IMR-90 (cell line): Measurements from ENCODE around the gene THADA. TPM values are rescaled to one million over a fixed set of nuclear protein-coding genes. Genes with fewer than 3 reads are reported as not detected.

Experiments used
- ATAC-seq: fragments of 200-7000 bp; cut with Tn5 transposase; 2 replicates; pipeline ENCODE4 v1.9.1; 2020; ENCODE audit warnings: low read depth, mild to moderate bottlenecking, moderate library complexity
- BruUV-seq: library from RNA; stranded (reverse); fragments of 400-500 nt; replicated peaks from 2 replicates; lab custom pipeline; 2021; lab: Mats Ljungman, UMichigan
- CTCF ChIA-PET: fragments of 300-600 bp; formaldehyde crosslinking; extraction: SDS; loops from one replicate; lab custom pipeline; 2021; ENCODE audit warnings: antibody characterized with exemption; lab: Yijun Ruan, JAX
- POLR2A ChIA-PET: fragments of 300-600 bp; sonication (Branson Sonifier 250); formaldehyde crosslinking; loops from one replicate; lab custom pipeline; 2022; ENCODE audit warnings: antibody characterized with exemption; ENCODE audit not compliant: unreplicated experiment; lab: Charles Lee
- DNase-seq: peaks from one replicate; pipeline ENCODE4 v3.0.0; 2013
- H2AFZ ChIP-seq: replicated peaks from 2 replicates; pipeline ENCODE3; 2013; ENCODE audit warnings: low read length, mild to moderate bottlenecking; ENCODE audit not compliant: poor library complexity
- H2AK5ac ChIP-seq: 2 replicates; pipeline ENCODE4 v1.6.1; 2013; ENCODE audit warnings: low read depth, low read length, inconsistent platforms
- H2AK9ac ChIP-seq: replicated peaks from 2 replicates; pipeline ENCODE3; 2013; ENCODE audit warnings: mild to moderate bottlenecking, low read depth, low read length, moderate library complexity; ENCODE audit not compliant: poor library complexity
- H2BK120ac ChIP-seq: 2 replicates; pipeline ENCODE4 v1.6.1; 2013; ENCODE audit warnings: low read depth, low read length, inconsistent platforms
- H2BK15ac ChIP-seq: 3 replicates; pipeline ENCODE4 v1.6.1; 2013; ENCODE audit warnings: low read depth, low read length, inconsistent platforms
- H2BK20ac ChIP-seq: 2 replicates; pipeline ENCODE4 v1.6.1; 2013; ENCODE audit warnings: low read depth, mild to moderate bottlenecking, inconsistent platforms, low read length, moderate library complexity
- H2BK5ac ChIP-seq: 2 replicates; pipeline ENCODE4 v1.6.1; 2013; ENCODE audit warnings: mild to moderate bottlenecking, low read depth, low read length, inconsistent platforms; ENCODE audit not compliant: poor library complexity, severe bottlenecking
- H3K14ac ChIP-seq: replicated peaks from 2 replicates; pipeline ENCODE4 v1.6.1; 2013; ENCODE audit warnings: low read depth, low read length, inconsistent platforms
- H3K18ac ChIP-seq: 2 replicates; pipeline ENCODE4 v1.6.1; 2013; ENCODE audit warnings: low read depth, low read length, control low read depth
- H3K23ac ChIP-seq: 2 replicates; pipeline ENCODE4 v1.6.1; 2013; ENCODE audit warnings: low read depth, low read length, inconsistent platforms
- H3K27ac ChIP-seq: 2 replicates; pipeline ENCODE4 v1.5.1; 2013; ENCODE audit warnings: mild to moderate bottlenecking, control low read depth, low read length; ENCODE audit not compliant: insufficient read depth
- H3K27me3 ChIP-seq: 2 replicates; pipeline ENCODE4 v1.6.1; 2013; ENCODE audit warnings: low read length; ENCODE audit not compliant: control insufficient read depth, insufficient read depth
- H3K36me3 ChIP-seq: 2 replicates; pipeline ENCODE4 v1.6.1; 2013; ENCODE audit warnings: low read length, mixed read lengths; ENCODE audit not compliant: control insufficient read depth, insufficient read depth
- H3K4ac ChIP-seq: 2 replicates; pipeline ENCODE4 v1.6.1; 2013; ENCODE audit warnings: low read depth, low read length, inconsistent platforms
- H3K4me1 ChIP-seq: 2 replicates; pipeline ENCODE4 v1.6.1; 2013; ENCODE audit warnings: low read length, mixed read lengths; ENCODE audit not compliant: control insufficient read depth, insufficient read depth
- H3K4me2 ChIP-seq: 2 replicates; pipeline ENCODE4 v1.6.1; 2013; ENCODE audit warnings: low read depth, mild to moderate bottlenecking, control low read depth, low read length, moderate library complexity
- H3K4me3 ChIP-seq: 2 replicates; pipeline ENCODE4 v1.5.1; 2013; ENCODE audit warnings: low read depth, mild to moderate bottlenecking, control low read depth, low read length, moderate library complexity; ENCODE audit not compliant: insufficient read depth
- H3K56ac ChIP-seq: 2 replicates; pipeline ENCODE4 v1.6.1; 2013; ENCODE audit warnings: low read length, inconsistent platforms; ENCODE audit not compliant: insufficient read depth; ENCODE audit errors: extremely low read depth
- H3K79me1 ChIP-seq, 2 experiments: 2 replicates each; pipeline ENCODE4 v1.6.1; 2013; ENCODE audit warnings: low read length in 2 of 2, inconsistent platforms in 1 of 2, low read depth in 1 of 2
- H3K9ac ChIP-seq: 2 replicates; pipeline ENCODE4 v1.6.1; 2013; ENCODE audit warnings: low read depth, low read length, control low read depth
- H3K9me1 ChIP-seq: 2 replicates; pipeline ENCODE4 v1.6.1; 2013; ENCODE audit warnings: low read length, inconsistent platforms; ENCODE audit not compliant: insufficient read depth
- H3K9me3 ChIP-seq: 2 replicates; pipeline ENCODE4 v1.6.1; 2013; ENCODE audit warnings: low read length; ENCODE audit not compliant: control insufficient read depth, insufficient read depth
- H4K20me1 ChIP-seq: 2 replicates; pipeline ENCODE4 v1.6.1; 2013; ENCODE audit warnings: low read length, inconsistent platforms; ENCODE audit not compliant: insufficient read depth
- H4K5ac ChIP-seq: 2 replicates; pipeline ENCODE4 v1.6.1; 2013; ENCODE audit warnings: mild to moderate bottlenecking, low read depth, low read length, control low read depth
- H4K8ac ChIP-seq, 2 experiments: 2 replicates each; pipeline ENCODE4 v1.6.1; 2013; ENCODE audit warnings: low read depth in 2 of 2, low read length in 2 of 2, control low read depth in 1 of 2, inconsistent platforms in 1 of 2
- H4K91ac ChIP-seq: 2 replicates; pipeline ENCODE4 v1.6.1; 2013; ENCODE audit warnings: low read depth, low read length, inconsistent platforms; ENCODE audit not compliant: insufficient read depth
- BHLHE40 ChIP-seq: fragments of 150-350 bp; IDR thresholded peaks from 2 replicates; pipeline ENCODE4 v1.6.1; 2016; ENCODE audit warnings: mild to moderate bottlenecking, low read depth, low read length
- CEBPB ChIP-seq: IDR thresholded peaks from 2 replicates; pipeline ENCODE4 v1.6.1; 2012; ENCODE audit warnings: low read depth, low read length, improper control_type of control experiment
- ELK1 ChIP-seq: fragments of 150-350 bp; IDR thresholded peaks from 2 replicates; pipeline ENCODE4 v1.6.1; 2016; ENCODE audit warnings: low read depth, mild to moderate bottlenecking, low read length, moderate library complexity, borderline replicate concordance
- FOS ChIP-seq: fragments of 150-350 bp; IDR thresholded peaks from 2 replicates; pipeline ENCODE4 v1.6.1; 2016; ENCODE audit warnings: low read depth, low read length
- MAZ ChIP-seq: IDR thresholded peaks from 2 replicates; pipeline ENCODE4 v1.6.1; 2012; ENCODE audit warnings: low read depth, mild to moderate bottlenecking, low read length, improper control_type of control experiment, moderate library complexity, borderline replicate concordance
- NFE2L2 ChIP-seq: fragments of 150-350 bp; IDR thresholded peaks from 2 replicates; pipeline ENCODE4 v1.6.1; 2016; ENCODE audit warnings: low read depth, mild to moderate bottlenecking, low read length
- POLR2A ChIP-seq: IDR thresholded peaks from 2 replicates; pipeline ENCODE4 v1.6.1; 2012; ENCODE audit warnings: mild to moderate bottlenecking, low read depth, low read length
- WGBS, 2 experiments: methylation state at CpG; one replicate each; pipeline versions ENCODE4 v1.1.5 to v1.1.7; 2013; ENCODE audit warnings: missing lambda C conversion rate in 2 of 2; ENCODE audit not compliant: insufficient read length in 1 of 2; ENCODE audit errors: extremely low coverage in 2 of 2; 5-methylcytosine and 5-hydroxymethylcytosine counted together
- dilution Hi-C: fragments of 300-500 bp; cut with HindIII; formaldehyde crosslinking; loops from one replicate; pipeline ENCODE4 v1.14.3; 2018; ENCODE audit warnings: low sequenced_read_pairs; ENCODE audit not compliant: unreplicated experiment
- in situ Hi-C: fragments of 300-500 bp; cut with MboI; formaldehyde crosslinking; loops from 3 replicates; pipeline ENCODE4 v1.14.3; 2019; ENCODE audit warnings: low sequenced_read_pairs, inconsistent platforms, mixed read lengths
- intact Hi-C: fragments of 100-400 bp; cut with micrococcal nuclease; formaldehyde crosslinking; loops from 2 replicates; pipeline ENCODE4 v1.10.0; 2022
- polyA plus RNA-seq, 3 experiments: library from polyadenylated mRNA; depleted of rRNA; stranded (reverse); fragments of >200 nt; gene quantifications; 2 replicates each; pipeline ENCODE4 v1.2.3, GENCODE V29; 2012; ENCODE audit warnings: low replicate concordance in 1 of 3
- total RNA-seq: library from RNA; depleted of rRNA; stranded (reverse); fragments of >200 nt; gene quantifications from 2 replicates; pipeline ENCODE4 v1.2.3, GENCODE V29; 2012
- TF ChIP-seq, protein P1 (sequence below): conservative IDR thresholded peaks from 2 replicates; pipeline ENCODE4 v1.5.1; 2012; ENCODE audit warnings: mild to moderate bottlenecking, low read depth, low read length, improper control_type of control experiment

The THADA gene
- total and polyA plus RNA-seq, 2 of the 4 experiments (the other 2 are of a cell fraction): 10.5 to 21.3 TPM

DNA sequence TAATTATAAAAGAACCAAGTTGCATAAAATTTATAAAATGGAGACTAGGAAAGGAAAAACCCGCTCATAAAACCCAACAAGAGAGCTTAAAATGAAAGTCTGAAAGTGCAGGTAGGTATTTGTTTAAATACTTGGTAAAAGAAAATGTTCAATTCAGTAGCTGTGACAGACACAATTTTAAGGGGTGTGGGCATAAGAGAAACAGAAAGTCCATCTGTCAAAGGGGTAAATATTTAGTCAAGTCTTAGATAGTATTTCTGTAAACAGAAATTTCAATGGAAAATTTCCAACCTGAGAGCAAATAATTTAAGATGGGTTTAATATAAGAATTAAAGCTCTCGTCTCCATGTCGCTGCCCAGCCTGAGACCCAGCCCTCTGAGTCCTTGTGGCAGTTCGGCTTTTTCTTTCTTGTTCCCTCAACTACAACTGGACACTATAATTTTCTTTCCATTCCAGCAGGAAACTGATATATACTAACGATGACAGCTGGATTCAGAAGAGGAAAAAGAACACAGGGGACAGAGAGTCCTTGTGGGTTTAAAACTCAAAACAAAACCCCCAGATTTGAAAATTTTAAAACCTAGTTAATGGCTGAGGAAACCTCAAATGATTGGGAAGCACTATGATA lies 281.4 kb downstream of the THADA start:
- H4K8ac ChIP-seq: no peak overlapping the region
- H2BK20ac ChIP-seq: no peak overlapping the region
- H3K27me3 ChIP-seq: 0 out of 2 replicates have a peak, but pooled peaks cover 2% of the 10 kb centered on the region
- no peak for ATAC-seq
- POLR2A ChIA-PET: no interaction called here
- no peaks in the 10 kb centered on the region for H3K36me3 ChIP-seq
- no peak overlapping the region for H4K91ac ChIP-seq
- no peak overlapping the region for H2BK15ac ChIP-seq
- no peak overlapping the region for H2AK9ac ChIP-seq
- H3K9me3 ChIP-seq: no peaks in the 10 kb centered on the region
- in situ Hi-C loops: no loop called here
- H3K18ac ChIP-seq: no peak overlapping the region
- H3K9ac ChIP-seq: no peak overlapping the region
- no peak overlapping the region for H4K5ac ChIP-seq
- no peak overlapping the region for H3K27ac ChIP-seq
- no peak overlapping the region for H2AFZ ChIP-seq
- CTCF ChIA-PET: no interaction called here
- no peak overlapping the region for H2AK5ac ChIP-seq
- peaks cover 8% of the 10 kb centered on the region; the same call in 1 of the 2 replicates for H4K20me1 ChIP-seq
- H3K23ac ChIP-seq: no peak overlapping the region
- no peak overlapping the region for H2BK120ac ChIP-seq
- H3K56ac ChIP-seq: no peak overlapping the region
- no peak overlapping the region for H3K4me2 ChIP-seq
- intact Hi-C loops: no loop called here
- H3K79me1 ChIP-seq: no peaks in the 10 kb centered on the region
- H3K4me1 ChIP-seq: peaks cover 13% of the 10 kb centered on the region
- no peak overlapping the region for H2BK5ac ChIP-seq
- no peak for DNase-seq
- no peak overlapping the region for H3K4me3 ChIP-seq
- no TSS peak for BruUV-seq
- no peak overlapping the region for H3K4ac ChIP-seq
- TF ChIP-seq, protein P1, sequence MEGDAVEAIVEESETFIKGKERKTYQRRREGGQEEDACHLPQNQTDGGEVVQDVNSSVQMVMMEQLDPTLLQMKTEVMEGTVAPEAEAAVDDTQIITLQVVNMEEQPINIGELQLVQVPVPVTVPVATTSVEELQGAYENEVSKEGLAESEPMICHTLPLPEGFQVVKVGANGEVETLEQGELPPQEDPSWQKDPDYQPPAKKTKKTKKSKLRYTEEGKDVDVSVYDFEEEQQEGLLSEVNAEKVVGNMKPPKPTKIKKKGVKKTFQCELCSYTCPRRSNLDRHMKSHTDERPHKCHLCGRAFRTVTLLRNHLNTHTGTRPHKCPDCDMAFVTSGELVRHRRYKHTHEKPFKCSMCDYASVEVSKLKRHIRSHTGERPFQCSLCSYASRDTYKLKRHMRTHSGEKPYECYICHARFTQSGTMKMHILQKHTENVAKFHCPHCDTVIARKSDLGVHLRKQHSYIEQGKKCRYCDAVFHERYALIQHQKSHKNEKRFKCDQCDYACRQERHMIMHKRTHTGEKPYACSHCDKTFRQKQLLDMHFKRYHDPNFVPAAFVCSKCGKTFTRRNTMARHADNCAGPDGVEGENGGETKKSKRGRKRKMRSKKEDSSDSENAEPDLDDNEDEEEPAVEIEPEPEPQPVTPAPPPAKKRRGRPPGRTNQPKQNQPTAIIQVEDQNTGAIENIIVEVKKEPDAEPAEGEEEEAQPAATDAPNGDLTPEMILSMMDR: no peak
- TF ChIP-seq BHLHE40 (no peak), ELK1 (no peak), POLR2A (no peak), NFE2L2 (no peak), MAZ (no peak), CEBPB (no peak), FOS (no peak)
- WGBS, 2 experiments: no CpG with 5 or more reads among the region's 5 CpGs
- peaks cover 4% of the 10 kb centered on the region; the same call in 1 of the 2 replicates for H3K9me1 ChIP-seq
- no peak overlapping the region for H3K14ac ChIP-seq
- dilution Hi-C loops: no loop called here
